IMR-90 (cell line): ENCODE results near the gene FNDC3B. TPM values are rescaled to one million over a fixed set of nuclear protein-coding genes. Genes with fewer than 3 reads are reported as not detected.

ENCODE experiments used
- ATAC-seq: fragments of 200-7000 bp; cut with Tn5 transposase; 2 replicates; pipeline ENCODE4 v1.9.1; 2020; ENCODE audit warnings: low read depth, mild to moderate bottlenecking, moderate library complexity
- BruUV-seq: library from RNA; stranded (reverse); fragments of 400-500 nt; replicated peaks from 2 replicates; lab custom pipeline; 2021; lab: Mats Ljungman, UMichigan
- CTCF ChIA-PET: fragments of 300-600 bp; formaldehyde crosslinking; extraction: SDS; loops from one replicate; lab custom pipeline; 2021; ENCODE audit warnings: antibody characterized with exemption; lab: Yijun Ruan, JAX
- POLR2A ChIA-PET: fragments of 300-600 bp; sonication (Branson Sonifier 250); formaldehyde crosslinking; loops from one replicate; lab custom pipeline; 2022; ENCODE audit warnings: antibody characterized with exemption; ENCODE audit not compliant: unreplicated experiment; lab: Charles Lee
- DNase-seq: peaks from one replicate; pipeline ENCODE4 v3.0.0; 2013
- H2AFZ ChIP-seq: replicated peaks from 2 replicates; pipeline ENCODE3; 2013; ENCODE audit warnings: low read length, mild to moderate bottlenecking; ENCODE audit not compliant: poor library complexity
- H2AK5ac ChIP-seq: 2 replicates; pipeline ENCODE4 v1.6.1; 2013; ENCODE audit warnings: low read depth, low read length, inconsistent platforms
- H2AK9ac ChIP-seq: replicated peaks from 2 replicates; pipeline ENCODE3; 2013; ENCODE audit warnings: mild to moderate bottlenecking, low read depth, low read length, moderate library complexity; ENCODE audit not compliant: poor library complexity
- H2BK120ac ChIP-seq: 2 replicates; pipeline ENCODE4 v1.6.1; 2013; ENCODE audit warnings: low read depth, low read length, inconsistent platforms
- H2BK15ac ChIP-seq: 3 replicates; pipeline ENCODE4 v1.6.1; 2013; ENCODE audit warnings: low read depth, low read length, inconsistent platforms
- H2BK20ac ChIP-seq: 2 replicates; pipeline ENCODE4 v1.6.1; 2013; ENCODE audit warnings: low read depth, mild to moderate bottlenecking, inconsistent platforms, low read length, moderate library complexity
- H2BK5ac ChIP-seq: 2 replicates; pipeline ENCODE4 v1.6.1; 2013; ENCODE audit warnings: mild to moderate bottlenecking, low read depth, low read length, inconsistent platforms; ENCODE audit not compliant: poor library complexity, severe bottlenecking
- H3K14ac ChIP-seq: replicated peaks from 2 replicates; pipeline ENCODE4 v1.6.1; 2013; ENCODE audit warnings: low read depth, low read length, inconsistent platforms
- H3K18ac ChIP-seq: 2 replicates; pipeline ENCODE4 v1.6.1; 2013; ENCODE audit warnings: low read depth, low read length, control low read depth
- H3K23ac ChIP-seq: 2 replicates; pipeline ENCODE4 v1.6.1; 2013; ENCODE audit warnings: low read depth, low read length, inconsistent platforms
- H3K27ac ChIP-seq: 2 replicates; pipeline ENCODE4 v1.5.1; 2013; ENCODE audit warnings: mild to moderate bottlenecking, control low read depth, low read length; ENCODE audit not compliant: insufficient read depth
- H3K27me3 ChIP-seq: 2 replicates; pipeline ENCODE4 v1.6.1; 2013; ENCODE audit warnings: low read length; ENCODE audit not compliant: control insufficient read depth, insufficient read depth
- H3K36me3 ChIP-seq: 2 replicates; pipeline ENCODE4 v1.6.1; 2013; ENCODE audit warnings: low read length, mixed read lengths; ENCODE audit not compliant: control insufficient read depth, insufficient read depth
- H3K4ac ChIP-seq: 2 replicates; pipeline ENCODE4 v1.6.1; 2013; ENCODE audit warnings: low read depth, low read length, inconsistent platforms
- H3K4me1 ChIP-seq: 2 replicates; pipeline ENCODE4 v1.6.1; 2013; ENCODE audit warnings: low read length, mixed read lengths; ENCODE audit not compliant: control insufficient read depth, insufficient read depth
- H3K4me2 ChIP-seq: 2 replicates; pipeline ENCODE4 v1.6.1; 2013; ENCODE audit warnings: low read depth, mild to moderate bottlenecking, control low read depth, low read length, moderate library complexity
- H3K4me3 ChIP-seq: 2 replicates; pipeline ENCODE4 v1.5.1; 2013; ENCODE audit warnings: low read depth, mild to moderate bottlenecking, control low read depth, low read length, moderate library complexity; ENCODE audit not compliant: insufficient read depth
- H3K56ac ChIP-seq: 2 replicates; pipeline ENCODE4 v1.6.1; 2013; ENCODE audit warnings: low read length, inconsistent platforms; ENCODE audit not compliant: insufficient read depth; ENCODE audit errors: extremely low read depth
- H3K79me1 ChIP-seq, 2 experiments: 2 replicates each; pipeline ENCODE4 v1.6.1; 2013; ENCODE audit warnings: low read length in 2 of 2, inconsistent platforms in 1 of 2, low read depth in 1 of 2
- H3K9ac ChIP-seq: 2 replicates; pipeline ENCODE4 v1.6.1; 2013; ENCODE audit warnings: low read depth, low read length, control low read depth
- H3K9me1 ChIP-seq: 2 replicates; pipeline ENCODE4 v1.6.1; 2013; ENCODE audit warnings: low read length, inconsistent platforms; ENCODE audit not compliant: insufficient read depth
- H3K9me3 ChIP-seq: 2 replicates; pipeline ENCODE4 v1.6.1; 2013; ENCODE audit warnings: low read length; ENCODE audit not compliant: control insufficient read depth, insufficient read depth
- H4K20me1 ChIP-seq: 2 replicates; pipeline ENCODE4 v1.6.1; 2013; ENCODE audit warnings: low read length, inconsistent platforms; ENCODE audit not compliant: insufficient read depth
- H4K5ac ChIP-seq: 2 replicates; pipeline ENCODE4 v1.6.1; 2013; ENCODE audit warnings: mild to moderate bottlenecking, low read depth, low read length, control low read depth
- H4K8ac ChIP-seq, 2 experiments: 2 replicates each; pipeline ENCODE4 v1.6.1; 2013; ENCODE audit warnings: low read depth in 2 of 2, low read length in 2 of 2, control low read depth in 1 of 2, inconsistent platforms in 1 of 2
- H4K91ac ChIP-seq: 2 replicates; pipeline ENCODE4 v1.6.1; 2013; ENCODE audit warnings: low read depth, low read length, inconsistent platforms; ENCODE audit not compliant: insufficient read depth
- WGBS, 2 experiments: methylation state at CpG; one replicate each; pipeline versions ENCODE4 v1.1.5 to v1.1.7; 2013; ENCODE audit warnings: missing lambda C conversion rate in 2 of 2; ENCODE audit not compliant: insufficient read length in 1 of 2; ENCODE audit errors: extremely low coverage in 2 of 2; 5-methylcytosine and 5-hydroxymethylcytosine counted together
- dilution Hi-C: fragments of 300-500 bp; cut with HindIII; formaldehyde crosslinking; loops from one replicate; pipeline ENCODE4 v1.14.3; 2018; ENCODE audit warnings: low sequenced_read_pairs; ENCODE audit not compliant: unreplicated experiment
- in situ Hi-C: fragments of 300-500 bp; cut with MboI; formaldehyde crosslinking; loops from 3 replicates; pipeline ENCODE4 v1.14.3; 2019; ENCODE audit warnings: low sequenced_read_pairs, inconsistent platforms, mixed read lengths
- intact Hi-C: fragments of 100-400 bp; cut with micrococcal nuclease; formaldehyde crosslinking; loops from 2 replicates; pipeline ENCODE4 v1.10.0; 2022
- polyA plus RNA-seq, 3 experiments: library from polyadenylated mRNA; depleted of rRNA; stranded (reverse); fragments of >200 nt; gene quantifications; 2 replicates each; pipeline ENCODE4 v1.2.3, GENCODE V29; 2012; ENCODE audit warnings: low replicate concordance in 1 of 3
- total RNA-seq: library from RNA; depleted of rRNA; stranded (reverse); fragments of >200 nt; gene quantifications from 2 replicates; pipeline ENCODE4 v1.2.3, GENCODE V29; 2012
- TF ChIP-seq, protein P1 (sequence below): fragments of 150-350 bp; IDR thresholded peaks from 2 replicates; pipeline ENCODE4 v1.6.1; 2017; ENCODE audit warnings: mild to moderate bottlenecking, antibody characterized with exemption, low read length, low read depth

Gene FNDC3B
- total and polyA plus RNA-seq, 2 of the 4 experiments (the other 2 are of a cell fraction): 23.9 to 150 TPM

DNA sequence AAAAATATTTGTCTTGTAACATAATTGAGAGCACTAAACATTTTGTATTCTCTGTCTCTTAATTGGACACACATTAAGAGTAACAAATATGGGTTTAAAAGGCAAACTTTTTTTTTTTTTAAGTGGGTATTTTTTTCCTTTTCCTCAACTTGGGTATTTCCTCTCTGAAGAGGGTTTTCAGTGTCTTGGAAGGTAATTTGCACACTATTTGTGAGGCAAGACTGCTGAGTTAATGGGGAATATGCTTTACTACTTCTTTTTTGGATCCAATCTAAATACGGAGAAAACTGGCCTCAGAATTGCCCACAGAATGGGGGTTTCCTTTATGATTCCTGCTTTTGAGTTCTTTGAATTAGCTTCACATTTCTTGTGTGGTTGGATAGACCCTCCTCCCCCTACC lies 105.2 kb downstream of the FNDC3B start:
- no peak overlapping the region for H3K14ac ChIP-seq
- TF ChIP-seq, protein P1, sequence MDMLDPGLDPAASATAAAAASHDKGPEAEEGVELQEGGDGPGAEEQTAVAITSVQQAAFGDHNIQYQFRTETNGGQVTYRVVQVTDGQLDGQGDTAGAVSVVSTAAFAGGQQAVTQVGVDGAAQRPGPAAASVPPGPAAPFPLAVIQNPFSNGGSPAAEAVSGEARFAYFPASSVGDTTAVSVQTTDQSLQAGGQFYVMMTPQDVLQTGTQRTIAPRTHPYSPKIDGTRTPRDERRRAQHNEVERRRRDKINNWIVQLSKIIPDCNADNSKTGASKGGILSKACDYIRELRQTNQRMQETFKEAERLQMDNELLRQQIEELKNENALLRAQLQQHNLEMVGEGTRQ: no peak
- H2AK9ac ChIP-seq: no peak overlapping the region
- in situ Hi-C loops (no loop called here), intact Hi-C loops (no loop called here), dilution Hi-C loops (no loop called here)
- H2BK15ac ChIP-seq: no peak overlapping the region
- H3K36me3 ChIP-seq: peaks cover 6% of the 10 kb centered on the region
- no peaks in the 10 kb centered on the region for H3K27me3 ChIP-seq
- H2AFZ ChIP-seq: no peak overlapping the region
- H3K9me1 ChIP-seq: peaks cover 2% of the 10 kb centered on the region
- H4K20me1 ChIP-seq: peaks cover 56% of the 10 kb centered on the region; the same call in 1 of the 2 replicates
- BruUV-seq: no TSS peak
- H2BK120ac ChIP-seq: no peak overlapping the region
- H3K79me1 ChIP-seq: peaks cover 28 to 65% of the 10 kb centered on the region in 2 experiments
- no peak overlapping the region for H2BK20ac ChIP-seq
- WGBS, 2 experiments: no CpG with 5 or more reads among the region's 1 CpG
- peaks cover 12% of the 10 kb centered on the region for H3K4me1 ChIP-seq
- H4K5ac ChIP-seq: no peak overlapping the region
- no peak overlapping the region for H3K4me3 ChIP-seq
- H3K18ac ChIP-seq: no peak overlapping the region
- ChIA-PET CTCF (interaction anchor here (0.7 kb wide), 1 partner anchor 140 kb away, joined by 3 read pairs; no protein-coding TSS in a partner anchor), POLR2A (no interaction called here)
- H4K91ac ChIP-seq: no peak overlapping the region
- no peak for ATAC-seq
- no peak overlapping the region for H3K27ac ChIP-seq
- H2BK5ac ChIP-seq: no peak overlapping the region
- H3K4me2 ChIP-seq: no peak overlapping the region
- no peak overlapping the region for H3K56ac ChIP-seq
- no peak overlapping the region for H3K4ac ChIP-seq
- no peak overlapping the region for H4K8ac ChIP-seq
- no peak overlapping the region for H3K9ac ChIP-seq
- H3K23ac ChIP-seq: no peak overlapping the region
- peaks cover 2% of the 10 kb centered on the region; the same call in 1 of the 2 replicates for H3K9me3 ChIP-seq
- H2AK5ac ChIP-seq: no peak overlapping the region
- DNase-seq: no peak
